A549 treated with AZD9567 at 1 μM for 4 hours (cell line): ENCODE measurements around the gene RNFT1. TPM values are rescaled to one million over a fixed set of nuclear protein-coding genes. Genes with fewer than 3 reads are reported as not detected.

Experiments
- total RNA-seq: library from RNA; stranded (reverse); fragments of 200-300 nt; extraction: Qiagen RNA extraction; gene quantifications from 5 replicates; pipeline ENCODE4 v1.2.3, GENCODE V29; 2022; ENCODE audit not compliant: insufficient read depth

The RNFT1 gene, protein sequence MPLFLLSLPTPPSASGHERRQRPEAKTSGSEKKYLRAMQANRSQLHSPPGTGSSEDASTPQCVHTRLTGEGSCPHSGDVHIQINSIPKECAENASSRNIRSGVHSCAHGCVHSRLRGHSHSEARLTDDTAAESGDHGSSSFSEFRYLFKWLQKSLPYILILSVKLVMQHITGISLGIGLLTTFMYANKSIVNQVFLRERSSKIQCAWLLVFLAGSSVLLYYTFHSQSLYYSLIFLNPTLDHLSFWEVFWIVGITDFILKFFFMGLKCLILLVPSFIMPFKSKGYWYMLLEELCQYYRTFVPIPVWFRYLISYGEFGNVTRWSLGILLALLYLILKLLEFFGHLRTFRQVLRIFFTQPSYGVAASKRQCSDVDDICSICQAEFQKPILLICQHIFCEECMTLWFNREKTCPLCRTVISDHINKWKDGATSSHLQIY
- total RNA-seq: 12.0 to 15.0 TPM (median 13.6 TPM) in 5 replicates

DNA sequence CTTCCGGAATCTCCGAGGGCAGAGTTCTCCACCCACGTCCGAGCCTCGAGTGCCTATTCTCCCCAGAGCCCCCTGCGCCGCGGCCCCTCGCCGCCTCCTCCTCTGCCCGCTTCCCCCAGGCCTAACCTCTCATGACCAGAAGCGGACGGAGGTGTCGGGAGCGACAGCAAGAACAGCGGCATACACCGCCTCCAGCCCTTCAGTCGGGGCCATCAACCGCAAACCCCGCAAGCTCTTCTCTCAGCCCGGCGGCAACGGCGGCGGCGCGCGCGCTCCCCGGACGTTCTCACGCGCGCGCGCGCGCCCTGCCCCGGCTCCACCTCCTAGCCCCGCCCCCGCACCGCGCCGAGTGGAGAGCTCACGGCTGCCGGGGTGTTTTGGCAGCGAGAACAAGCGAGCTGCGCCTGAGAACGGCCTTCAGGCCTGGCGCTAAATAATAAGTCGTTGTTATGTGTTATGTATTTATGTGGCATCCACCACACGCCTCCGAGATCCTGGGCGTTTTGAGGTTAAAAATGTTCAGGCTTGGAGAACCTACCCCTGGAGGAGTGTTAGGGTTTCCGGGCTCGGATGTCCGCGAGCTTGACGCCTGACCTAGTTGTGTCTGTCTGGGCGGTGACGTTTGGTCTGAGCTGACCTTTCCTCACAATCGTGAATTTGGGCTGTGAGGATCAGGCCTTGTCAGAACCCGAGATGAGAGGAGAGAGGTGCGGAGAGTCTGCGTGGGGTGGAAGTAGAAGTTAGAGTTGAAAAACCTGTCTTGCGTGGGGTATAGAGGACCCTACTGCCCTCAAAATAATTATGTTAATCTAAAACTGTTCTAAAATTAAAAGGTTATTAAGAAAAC is at the start of gene RNFT1:
Gene RNFT1, minus strand, starts transcription at position 259 of the 847 bp plus-strand sequence. Its CDS starts 77 bp downstream, at position 182.

Other genes starting within 250 kb of the RNFT1 start
- gene TUBD1, start 71.8 kb downstream of the RNFT1 start, total RNA-seq: 9.7 to 15.2 TPM (median 11.6 TPM) in 5 replicates
- 36.5 to 51.6 TPM (median 49.2 TPM) in 5 replicates for gene RPS6KB1, start 71.6 kb downstream of the RNFT1 start, total RNA-seq
- 17.5 to 21.5 TPM (median 20.5 TPM) in 5 replicates for gene HEATR6, start 114.2 kb upstream of the RNFT1 start, total RNA-seq
- gene CA4, start 185.2 kb upstream of the RNFT1 start, total RNA-seq: 0.19 to 0.21 TPM in 2 of 5 replicates, not detected in the others